Activated CD8-positive, alpha-beta T cell treated with anti-CD3 and anti-CD28 coated beads for 36 hours (primary cell): ENCODE results near the gene ALDOA. TPM values are rescaled to one million over a fixed set of nuclear protein-coding genes. Genes with fewer than 3 reads are reported as not detected.

Experiments used
- ATAC-seq: fragments of 200-7000 bp; cut with Tn5 transposase; one replicate; pipeline ENCODE4 v1.10.0; 2021; ENCODE audit warnings: mild to moderate bottlenecking, moderate library complexity
- CTCF ChIA-PET: fragments of 350-600 bp; sonication (Branson Sonifier 250); formaldehyde crosslinking; loops from one replicate; lab custom pipeline; 2021; ENCODE audit warnings: antibody characterized with exemption; lab: Charles Lee
- POLR2A ChIA-PET: fragments of 350-600 bp; sonication (Branson Sonifier 250); formaldehyde crosslinking; loops from one replicate; lab custom pipeline; 2021; ENCODE audit warnings: antibody characterized with exemption; lab: Charles Lee
- DNase-seq: peaks from one replicate; pipeline ENCODE4 v3.0.0-alpha.2; 2020
- H3K27ac Mint-ChIP-seq: one replicate; pipeline ENCODE4 v1.8.0; 2021; ENCODE audit warnings: mild to moderate bottlenecking, mixed read lengths
- H3K27me3 Mint-ChIP-seq: one replicate; pipeline ENCODE4 v1.8.0; 2021; ENCODE audit warnings: mixed read lengths
- H3K36me3 Mint-ChIP-seq: one replicate; pipeline ENCODE4 v1.8.0; 2021; ENCODE audit warnings: low read depth, mixed read lengths
- H3K4me1 Mint-ChIP-seq: one replicate; pipeline ENCODE4 v1.8.0; 2021; ENCODE audit warnings: low read depth, mixed read lengths
- H3K4me3 Mint-ChIP-seq: one replicate; pipeline ENCODE4 v1.8.0; 2021; ENCODE audit warnings: mild to moderate bottlenecking, moderate library complexity, mixed read lengths
- H3K9me3 Mint-ChIP-seq: one replicate; pipeline ENCODE4 v1.8.0; 2021; ENCODE audit warnings: mixed read lengths
- intact Hi-C: fragments of 100-400 bp; cut with micrococcal nuclease; formaldehyde crosslinking; loops from one replicate; pipeline ENCODE4 v1.10.0; 2022
- total RNA-seq, 2 experiments: library from RNA; stranded (reverse); gene quantifications; one replicate each; pipeline ENCODE4 v1.2.3, GENCODE V29; 2021
- TF ChIP-seq, protein P1 (sequence below): fragments of 200-600 bp; IDR thresholded peaks from one replicate; pipeline ENCODE4 v1.8.0; 2022; ENCODE audit warnings: antibody characterized with exemption, mild to moderate bottlenecking

ALDOA gene
- total RNA-seq, 2 experiments from 2014 or later, result 3,042 to 3,081 TPM

DNA sequence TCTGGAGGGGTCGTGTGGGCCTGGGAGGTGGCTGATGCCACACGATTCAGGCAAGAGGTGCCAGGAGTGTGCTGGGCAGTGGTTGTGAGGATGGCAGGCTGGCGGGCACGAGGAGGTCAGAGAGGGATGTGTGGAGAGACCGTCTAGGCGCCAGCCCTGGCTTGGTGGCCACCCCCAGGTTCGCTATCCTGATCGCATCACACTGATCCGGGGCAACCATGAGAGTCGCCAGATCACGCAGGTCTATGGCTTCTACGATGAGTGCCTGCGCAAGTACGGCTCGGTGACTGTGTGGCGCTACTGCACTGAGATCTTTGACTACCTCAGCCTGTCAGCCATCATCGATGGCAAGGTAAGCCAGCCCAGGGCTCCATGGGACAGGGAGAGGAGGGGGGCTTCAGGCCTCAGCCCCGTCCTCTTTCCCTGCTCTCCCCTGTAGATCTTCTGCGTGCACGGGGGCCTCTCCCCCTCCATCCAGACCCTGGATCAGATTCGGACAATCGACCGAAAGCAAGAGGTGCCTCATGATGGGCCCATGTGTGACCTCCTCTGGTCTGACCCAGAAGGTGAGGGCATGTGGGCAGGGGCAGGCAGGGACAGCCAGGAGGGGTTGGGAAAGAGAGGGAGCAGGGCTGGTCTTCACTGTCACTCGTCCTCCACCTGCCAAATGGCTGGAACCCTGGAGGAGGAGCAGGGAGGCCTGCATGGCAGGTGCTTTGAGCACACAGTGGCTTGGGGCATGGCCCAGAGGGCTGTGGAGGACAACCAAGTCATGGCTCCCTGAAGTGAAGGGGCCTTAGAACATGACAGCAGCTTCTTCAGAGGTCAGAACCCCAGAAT, 17.9 kb downstream of the ALDOA start:
- peak overlapping the region; percentile 21 for H3K27ac Mint-ChIP-seq
- ChIA-PET POLR2A (interaction anchor here (0.6 to 7.4 kb wide), 3 partner anchors 8 to 9 kb away, joined by 4 to 70 read pairs (median 4); partner anchors contain the start of genes TBX6 and YPEL3), CTCF (no interaction called here)
- TF ChIP-seq, protein P1, sequence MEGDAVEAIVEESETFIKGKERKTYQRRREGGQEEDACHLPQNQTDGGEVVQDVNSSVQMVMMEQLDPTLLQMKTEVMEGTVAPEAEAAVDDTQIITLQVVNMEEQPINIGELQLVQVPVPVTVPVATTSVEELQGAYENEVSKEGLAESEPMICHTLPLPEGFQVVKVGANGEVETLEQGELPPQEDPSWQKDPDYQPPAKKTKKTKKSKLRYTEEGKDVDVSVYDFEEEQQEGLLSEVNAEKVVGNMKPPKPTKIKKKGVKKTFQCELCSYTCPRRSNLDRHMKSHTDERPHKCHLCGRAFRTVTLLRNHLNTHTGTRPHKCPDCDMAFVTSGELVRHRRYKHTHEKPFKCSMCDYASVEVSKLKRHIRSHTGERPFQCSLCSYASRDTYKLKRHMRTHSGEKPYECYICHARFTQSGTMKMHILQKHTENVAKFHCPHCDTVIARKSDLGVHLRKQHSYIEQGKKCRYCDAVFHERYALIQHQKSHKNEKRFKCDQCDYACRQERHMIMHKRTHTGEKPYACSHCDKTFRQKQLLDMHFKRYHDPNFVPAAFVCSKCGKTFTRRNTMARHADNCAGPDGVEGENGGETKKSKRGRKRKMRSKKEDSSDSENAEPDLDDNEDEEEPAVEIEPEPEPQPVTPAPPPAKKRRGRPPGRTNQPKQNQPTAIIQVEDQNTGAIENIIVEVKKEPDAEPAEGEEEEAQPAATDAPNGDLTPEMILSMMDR, result no peak
- peaks cover 10% of the 10 kb centered on the region for H3K4me1 Mint-ChIP-seq
- intact Hi-C loops, result no loop called here
- no peaks in the 10 kb centered on the region for H3K27me3 Mint-ChIP-seq
- H3K36me3 Mint-ChIP-seq, result peaks cover 41% of the 10 kb centered on the region
- no peaks in the 10 kb centered on the region for H3K9me3 Mint-ChIP-seq
- ATAC-seq (no peak), DNase-seq (no peak)
- no peak overlapping the region for H3K4me3 Mint-ChIP-seq

DNA sequence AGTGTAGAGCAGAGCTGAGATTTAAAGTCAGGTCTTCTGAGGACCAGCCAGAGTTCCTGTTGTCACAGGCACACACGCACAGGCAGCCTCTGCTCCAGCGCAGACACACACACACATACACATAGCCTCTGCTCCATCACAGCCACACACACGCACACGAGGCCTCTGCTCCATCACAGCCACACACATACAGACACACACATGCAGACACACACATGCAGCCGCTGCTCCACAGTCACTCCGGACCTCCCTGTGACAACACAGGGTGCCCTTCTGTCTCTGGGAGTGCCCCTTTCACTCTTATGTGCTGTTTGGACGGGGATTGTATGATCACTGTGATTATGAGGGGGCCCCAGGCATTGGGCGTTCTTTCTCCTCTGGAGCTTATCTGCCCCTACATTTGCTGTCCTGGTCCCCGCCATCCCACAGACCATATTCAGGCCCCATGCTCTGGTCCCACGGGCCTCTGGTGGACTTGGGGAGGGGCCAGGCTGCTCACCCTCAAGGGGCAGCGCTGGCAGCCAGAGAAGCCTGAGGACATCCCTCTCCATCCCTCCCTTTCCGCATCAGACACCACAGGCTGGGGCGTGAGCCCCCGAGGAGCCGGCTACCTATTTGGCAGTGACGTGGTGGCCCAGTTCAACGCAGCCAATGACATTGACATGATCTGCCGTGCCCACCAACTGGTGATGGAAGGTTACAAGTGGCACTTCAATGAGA, 18.7 kb downstream of the ALDOA start:
- POLR2A ChIA-PET, result interaction anchor here (1.4 kb wide), 1 partner anchor 8 kb away, joined by 4 read pairs; the partner anchor contains the start of gene TBX6
- TF ChIP-seq, protein P1, result no peak
- Mint-ChIP-seq H3K9me3 (no peaks in the 10 kb centered on the region), H3K36me3 (peaks cover 38% of the 10 kb centered on the region), H3K4me3 (no peak overlapping the region), H3K27me3 (no peaks in the 10 kb centered on the region), H3K4me1 (peaks cover 10% of the 10 kb centered on the region), H3K27ac (peak overlapping the region; percentile 61)
- DNase-seq, result no peak
- ATAC-seq, result no peak
- CTCF ChIA-PET, result no interaction called here
- intact Hi-C loops, result no loop called here

DNA sequence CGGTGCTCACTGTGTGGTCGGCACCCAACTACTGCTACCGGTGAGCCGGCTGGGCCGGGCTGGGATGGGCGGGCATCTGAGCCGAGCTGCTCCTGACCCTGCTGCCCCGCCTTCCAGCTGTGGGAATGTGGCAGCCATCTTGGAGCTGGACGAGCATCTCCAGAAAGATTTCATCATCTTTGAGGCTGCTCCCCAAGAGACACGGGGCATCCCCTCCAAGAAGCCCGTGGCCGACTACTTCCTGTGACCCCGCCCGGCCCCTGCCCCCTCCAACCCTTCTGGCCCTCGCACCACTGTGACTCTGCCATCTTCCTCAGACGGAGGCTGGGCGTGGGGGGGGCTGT, 19.2 kb downstream of the ALDOA start:
- no peak overlapping the region for H3K4me3 Mint-ChIP-seq
- intact Hi-C loops, result no loop called here
- peaks cover 33% of the 10 kb centered on the region for H3K36me3 Mint-ChIP-seq
- no peaks in the 10 kb centered on the region for H3K9me3 Mint-ChIP-seq
- H3K4me1 Mint-ChIP-seq, result peaks cover 10% of the 10 kb centered on the region
- CTCF ChIA-PET, result no interaction called here
- DNase-seq (no peak), ATAC-seq (no peak)
- TF ChIP-seq, protein P1, result no peak
- H3K27ac Mint-ChIP-seq, result no peak overlapping the region
- POLR2A ChIA-PET, result interaction anchor here (1.3 to 1.4 kb wide), 2 partner anchors 8 to 18 kb away, joined by 3 to 4 read pairs; partner anchors contain the start of gene TBX6
- no peaks in the 10 kb centered on the region for H3K27me3 Mint-ChIP-seq

DNA sequence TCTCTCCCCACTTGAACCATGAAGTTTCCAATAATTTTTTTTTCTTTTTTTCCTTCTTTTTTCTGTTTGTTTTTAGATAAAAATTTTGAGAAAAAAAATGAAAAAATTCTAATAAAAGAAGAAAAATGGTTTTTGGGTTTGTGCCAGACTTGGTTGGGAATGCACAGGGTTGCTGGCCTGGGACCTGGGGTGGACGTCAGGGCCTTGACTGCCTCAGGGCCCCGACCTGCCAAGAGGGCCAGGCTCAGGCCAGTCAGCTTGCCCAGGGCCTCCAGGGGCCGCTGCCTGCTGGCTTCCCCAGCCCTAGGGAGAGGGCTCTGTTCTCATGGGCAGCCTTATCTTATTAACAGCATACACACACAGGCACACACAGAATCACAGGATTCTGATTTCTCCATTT, 19.7 kb downstream of the ALDOA start:
- intact Hi-C loops, result no loop called here
- CTCF ChIA-PET, result no interaction called here
- H3K36me3 Mint-ChIP-seq, result peaks cover 30% of the 10 kb centered on the region
- H3K27me3 Mint-ChIP-seq, result no peaks in the 10 kb centered on the region
- ATAC-seq (no peak), DNase-seq (no peak)
- TF ChIP-seq, protein P1, result no peak
- H3K4me1 Mint-ChIP-seq, result peaks cover 13% of the 10 kb centered on the region
- POLR2A ChIA-PET, result interaction anchor here (1.3 kb wide), 1 partner anchor 19 kb away, joined by 3 read pairs; no protein-coding TSS in a partner anchor
- H3K4me3 Mint-ChIP-seq, result no peak overlapping the region
- H3K27ac Mint-ChIP-seq, result no peak overlapping the region
- no peaks in the 10 kb centered on the region for H3K9me3 Mint-ChIP-seq
